NT2/D1 (cell line): ENCODE measurements around the gene CYTH3.
"Not testable (repeated sequence)": the region's sequence is repeated elsewhere in the genome, so short reads cannot be mapped to it uniquely, and the experiment has no call there.

ENCODE experiments used
- DNase-seq: peaks from one replicate; pipeline ENCODE4 v3.0.0-alpha.2; 2011; ENCODE audit warnings: low read depth, low spot score
- H3K27me3 ChIP-seq: 2 replicates; pipeline ENCODE4 v1.6.0; 2011; ENCODE audit warnings: mild to moderate bottlenecking; ENCODE audit not compliant: insufficient read length, insufficient read depth
- H3K36me3 ChIP-seq: 2 replicates; pipeline ENCODE4 v1.6.1; 2011; ENCODE audit warnings: mild to moderate bottlenecking, low read length, mixed read lengths; ENCODE audit not compliant: insufficient read depth, insufficient read length
- H3K4me1 ChIP-seq: 2 replicates; pipeline ENCODE4 v1.5.1; 2011; ENCODE audit not compliant: insufficient read depth, insufficient read length
- H3K4me3 ChIP-seq: 2 replicates; pipeline ENCODE4 v1.5.1; 2011; ENCODE audit warnings: low read depth; ENCODE audit not compliant: insufficient read length
- H3K9ac ChIP-seq: 2 replicates; pipeline ENCODE4 v1.6.0; 2011; ENCODE audit warnings: low read depth; ENCODE audit not compliant: insufficient read length
- H3K9me3 ChIP-seq: 2 replicates; pipeline ENCODE4 v1.5.1; 2011; ENCODE audit warnings: mild to moderate bottlenecking, low read length; ENCODE audit not compliant: insufficient read depth
- SUZ12 ChIP-seq: IDR thresholded peaks from 2 replicates; pipeline ENCODE4 v1.6.1; 2011; ENCODE audit not compliant: insufficient read length, insufficient read depth; ENCODE audit errors: extremely low read depth
- YY1 ChIP-seq: IDR thresholded peaks from 2 replicates; pipeline ENCODE4 v1.6.1; 2011; ENCODE audit not compliant: insufficient read length, insufficient read depth
- ZNF274 ChIP-seq: IDR thresholded peaks from 2 replicates; pipeline ENCODE4 v1.6.1; 2011; ENCODE audit warnings: mild to moderate bottlenecking, low read depth, low read length

The CYTH3 gene

DNA sequence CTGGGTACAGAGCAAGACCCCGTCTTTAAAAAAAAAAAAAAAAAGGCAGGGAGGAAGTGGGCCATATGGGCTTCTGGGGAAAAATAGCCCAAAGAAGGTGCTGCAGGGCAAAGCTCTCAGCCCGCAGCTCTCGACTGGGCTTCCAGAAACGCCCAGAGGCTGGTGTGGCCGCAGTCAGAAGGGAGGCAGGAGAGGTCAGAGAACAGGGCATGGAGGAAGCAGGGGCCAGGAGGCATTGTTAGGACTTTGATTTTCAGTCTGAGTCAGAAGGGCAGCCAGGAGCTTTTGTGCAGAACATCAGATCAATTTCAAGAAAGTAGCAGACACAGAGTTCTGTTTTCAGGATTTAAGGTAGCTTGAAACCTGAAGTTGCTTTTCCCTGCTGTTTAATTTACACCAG is 35.3 kb upstream of the CYTH3 start:
- TF ChIP-seq ZNF274 (no peak), YY1 (no peak), SUZ12 (no peak)
- H3K4me1 ChIP-seq, result no peaks in the 10 kb centered on the region
- no peaks in the 10 kb centered on the region for H3K36me3 ChIP-seq
- H3K9ac ChIP-seq, result no peak overlapping the region
- DNase-seq, result no peak
- no peaks in the 10 kb centered on the region for H3K9me3 ChIP-seq
- no peaks in the 10 kb centered on the region for H3K27me3 ChIP-seq
- no peak overlapping the region for H3K4me3 ChIP-seq

GRCh38 chr7:6306471-6306870 is 34.0 kb upstream of the CYTH3 start:
- no peak for TF ChIP-seq ZNF274
- DNase-seq, result no peak
- H3K9ac ChIP-seq, result no peak overlapping the region
- no peaks in the 10 kb centered on the region for H3K4me1 ChIP-seq
- no peaks in the 10 kb centered on the region for H3K27me3 ChIP-seq
- no peak overlapping the region for H3K4me3 ChIP-seq
- H3K36me3 ChIP-seq, result no peaks in the 10 kb centered on the region
- H3K9me3 ChIP-seq, result no peaks in the 10 kb centered on the region

DNA sequence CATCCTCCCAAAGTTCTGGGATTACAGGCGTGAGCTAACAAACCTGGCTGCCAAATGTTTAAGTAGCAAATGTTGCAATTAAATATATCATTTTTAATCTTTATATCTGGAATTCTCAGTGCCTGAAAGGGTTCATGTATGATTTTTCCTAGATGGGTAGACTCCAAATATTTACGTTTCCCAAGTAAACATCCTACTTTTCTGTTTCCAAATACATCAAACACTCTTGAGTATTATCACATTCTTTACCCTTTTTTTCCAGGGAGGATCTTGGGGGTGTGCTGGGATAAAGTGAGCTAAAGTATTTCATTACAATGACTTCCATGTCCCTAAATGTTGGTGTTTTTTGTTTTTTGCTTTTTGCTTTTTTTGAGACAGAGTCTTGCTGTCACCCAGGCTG is 32.9 kb upstream of the CYTH3 start:
- H3K4me1 ChIP-seq, result no peaks in the 10 kb centered on the region
- H3K27me3 ChIP-seq, result no peaks in the 10 kb centered on the region
- no peak for TF ChIP-seq YY1
- no peak for TF ChIP-seq ZNF274
- no peak for TF ChIP-seq SUZ12
- H3K9ac ChIP-seq, result no peak overlapping the region
- DNase-seq, result no peak
- no peaks in the 10 kb centered on the region for H3K36me3 ChIP-seq
- no peak overlapping the region for H3K4me3 ChIP-seq
- no peaks in the 10 kb centered on the region for H3K9me3 ChIP-seq

DNA sequence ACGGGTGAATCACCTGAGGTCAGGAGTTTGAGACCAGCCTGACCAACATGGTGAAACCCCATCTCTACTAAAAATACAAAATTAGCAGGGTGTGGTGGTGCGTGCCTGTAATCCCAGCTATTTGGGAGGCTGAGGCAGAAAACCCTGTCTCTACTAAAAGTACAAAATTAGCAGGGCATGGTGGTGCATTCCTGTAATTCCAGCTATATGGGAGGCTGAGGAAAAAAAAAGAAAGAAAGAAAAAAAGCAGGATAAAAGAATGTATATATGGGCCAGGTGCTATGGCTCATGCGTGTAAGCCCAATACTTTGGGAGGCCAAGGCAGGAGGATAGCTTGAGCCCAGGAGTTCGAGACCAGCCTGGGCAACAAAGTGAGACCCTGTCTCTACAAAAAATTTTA is 29.0 kb upstream of the CYTH3 start:
- H3K4me1 ChIP-seq, H3K36me3 ChIP-seq, H3K9me3 ChIP-seq, H3K27me3 ChIP-seq, H3K9ac ChIP-seq, H3K4me3 ChIP-seq, DNase-seq: not testable (repeated sequence)

DNA sequence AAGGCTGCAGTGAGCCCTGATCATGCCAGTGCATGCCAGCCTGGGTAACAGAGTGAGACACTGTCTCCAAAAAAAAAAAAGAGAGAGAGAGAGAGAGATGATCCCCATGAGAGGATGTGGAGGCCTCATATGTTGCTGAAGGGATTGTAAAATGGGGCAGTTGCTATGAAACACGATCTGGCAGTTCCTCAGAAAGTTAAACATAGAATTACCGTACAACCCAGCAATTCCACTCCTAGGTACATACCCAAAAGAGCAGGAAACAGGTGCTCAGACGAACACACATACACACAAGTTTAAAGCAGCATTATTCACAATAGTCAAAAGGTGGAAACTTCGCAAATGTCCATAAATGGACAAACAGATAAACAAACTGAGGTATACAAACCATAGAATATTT is 27.4 kb upstream of the CYTH3 start:
- no peak for DNase-seq
- TF ChIP-seq YY1, result no peak
- no peak for TF ChIP-seq SUZ12
- TF ChIP-seq ZNF274, result no peak
- Histone ChIP-seq H3K4me3 (no peak overlapping the region), H3K9me3 (no peaks in the 10 kb centered on the region), H3K27me3 (no peaks in the 10 kb centered on the region), H3K9ac (no peak overlapping the region), H3K36me3 (no peaks in the 10 kb centered on the region), H3K4me1 (no peaks in the 10 kb centered on the region)

GRCh38 chr7:6294839-6295238 is 22.4 kb upstream of the CYTH3 start:
- no peak for TF ChIP-seq YY1
- no peak for TF ChIP-seq SUZ12
- TF ChIP-seq ZNF274, result no peak
- H3K9ac ChIP-seq, result no peak overlapping the region
- no peaks in the 10 kb centered on the region for H3K27me3 ChIP-seq
- no peaks in the 10 kb centered on the region for H3K36me3 ChIP-seq
- DNase-seq, result no peak
- H3K9me3 ChIP-seq, result no peaks in the 10 kb centered on the region
- H3K4me3 ChIP-seq, result no peak overlapping the region
- no peaks in the 10 kb centered on the region for H3K4me1 ChIP-seq

DNA sequence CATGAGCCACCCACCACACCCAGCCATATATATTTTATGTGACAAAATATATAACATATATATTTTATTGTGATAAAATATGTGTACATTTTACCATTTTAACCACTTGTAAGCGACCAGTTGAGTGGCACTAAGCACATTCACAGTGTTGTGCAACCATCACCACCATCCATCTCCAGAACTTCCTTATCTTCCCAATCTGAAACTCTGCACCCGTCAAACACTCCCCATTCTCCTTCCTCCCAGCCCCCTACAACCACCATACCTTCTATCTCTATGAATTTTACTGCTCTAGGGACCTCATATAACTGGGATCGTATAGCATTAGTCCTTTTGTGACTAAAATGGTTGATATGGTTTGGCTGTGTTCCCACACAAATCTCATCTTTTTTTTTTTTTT is 20.8 kb upstream of the CYTH3 start:
- Histone ChIP-seq H3K4me1 (no peaks in the 10 kb centered on the region), H3K4me3 (no peak overlapping the region), H3K27me3 (no peaks in the 10 kb centered on the region), H3K9ac (no peak overlapping the region), H3K9me3 (no peaks in the 10 kb centered on the region), H3K36me3 (no peaks in the 10 kb centered on the region)
- TF ChIP-seq ZNF274 (no peak), YY1 (no peak), SUZ12 (no peak)
- no peak for DNase-seq

DNA sequence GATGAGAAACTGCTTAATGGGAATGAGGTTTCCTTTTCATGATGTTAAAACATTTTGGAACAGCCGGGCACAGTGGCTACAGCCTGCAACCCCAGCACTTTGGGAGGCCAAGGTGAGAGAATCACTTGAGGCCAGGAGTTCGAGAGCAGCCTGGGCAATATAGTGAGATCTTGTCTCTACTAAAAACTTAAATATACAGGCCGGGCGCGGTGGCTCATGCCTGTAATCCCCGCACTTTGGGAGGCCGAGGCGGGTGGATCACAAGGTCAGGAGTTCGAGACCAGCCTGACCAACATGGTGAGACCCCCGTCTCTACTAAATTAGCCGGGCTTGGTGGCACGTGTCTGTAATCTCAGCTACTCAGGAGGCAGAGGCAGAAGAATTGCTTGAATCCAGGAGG is 19.5 kb upstream of the CYTH3 start:
- not testable (repeated sequence) for H3K4me1 ChIP-seq, H3K36me3 ChIP-seq

More for the DNA sequence above, 19.5 kb upstream of the CYTH3 start:
- not testable (repeated sequence) for DNase-seq, H3K4me3 ChIP-seq, H3K9me3 ChIP-seq, H3K9ac ChIP-seq, H3K27me3 ChIP-seq
